PC-9 (cell line): Measurements from ENCODE around the gene PNMA6E. TPM values are rescaled to one million over a fixed set of nuclear protein-coding genes. Genes with fewer than 3 reads are reported as not detected.

Source experiments
- BruUV-seq: library from RNA; stranded (reverse); fragments of 400-500 nt; replicated peaks from 2 replicates; lab custom pipeline; 2021; lab: Mats Ljungman, UMichigan
- CTCF ChIA-PET: fragments of 300-600 bp; sonication (Branson Sonifier 250); formaldehyde crosslinking; loops from one replicate; lab custom pipeline; 2022; ENCODE audit warnings: antibody characterized with exemption; lab: Charles Lee
- POLR2A ChIA-PET: fragments of 300-600 bp; sonication (Branson Sonifier 250); formaldehyde crosslinking; loops from one replicate; lab custom pipeline; 2022; ENCODE audit warnings: antibody characterized with exemption; ENCODE audit not compliant: unreplicated experiment; lab: Charles Lee
- DNase-seq, 2 experiments: peaks; one replicate each; pipeline versions ENCODE4 v3.0.0 to v3.0.0-alpha.2; 2015 to 2022; ENCODE audit warnings: mixed read lengths in 1 of 2
- H2AFZ ChIP-seq: fragments of 200-600 bp; sonication (generic); 2 replicates; pipeline ENCODE4 v1.8.1; 2017; ENCODE audit warnings: antibody characterized with exemption
- H3F3A ChIP-seq: fragments of 200-600 bp; sonication (generic); 2 replicates; pipeline ENCODE4 v1.8.1; 2017; ENCODE audit warnings: antibody characterized with exemption, mild to moderate bottlenecking, low read depth; ENCODE audit not compliant: insufficient read depth
- H3K27ac ChIP-seq: fragments of 200-600 bp; sonication (generic); 2 replicates; pipeline ENCODE4 v1.6.1; 2016; ENCODE audit warnings: mixed run types
- H3K27me3 ChIP-seq: fragments of 200-600 bp; sonication (generic); 2 replicates; pipeline ENCODE4 v1.6.1; 2016; ENCODE audit warnings: low read depth, mixed run types; ENCODE audit not compliant: insufficient read depth
- H3K36me3 ChIP-seq: fragments of 200-600 bp; sonication (generic); 2 replicates; pipeline ENCODE4 v1.6.1; 2016; ENCODE audit warnings: low read depth, mixed run types
- H3K4me1 ChIP-seq: fragments of 200-600 bp; sonication (generic); replicated peaks from 2 replicates; pipeline ENCODE4 v1.6.1; 2016; ENCODE audit warnings: mixed run types; ENCODE audit not compliant: insufficient read depth
- H3K4me2 ChIP-seq: fragments of 200-600 bp; sonication (generic); 2 replicates; pipeline ENCODE4 v1.6.1; 2017; ENCODE audit warnings: mixed run types
- H3K4me3 ChIP-seq: fragments of 200-600 bp; sonication (generic); 2 replicates; pipeline ENCODE4 v1.6.1; 2016; ENCODE audit warnings: mixed run types
- H3K79me2 ChIP-seq: fragments of 200-600 bp; sonication (generic); 2 replicates; pipeline ENCODE4 v1.6.1; 2017; ENCODE audit warnings: low read depth, mixed run types
- H3K9me2 ChIP-seq: fragments of 200-600 bp; sonication (generic); 2 replicates; pipeline ENCODE4 v1.8.1; 2017; ENCODE audit warnings: mild to moderate bottlenecking; ENCODE audit not compliant: insufficient read depth
- H3K9me3 ChIP-seq: fragments of 200-600 bp; sonication (generic); 2 replicates; pipeline ENCODE4 v1.8.1; 2016; ENCODE audit warnings: low read depth; ENCODE audit not compliant: insufficient read depth
- H4K20me1 ChIP-seq: fragments of 200-600 bp; sonication (generic); 2 replicates; pipeline ENCODE4 v1.8.1; 2017; ENCODE audit not compliant: insufficient read depth
- EZH2 ChIP-seq: fragments of 200-600 bp; sonication (generic); IDR thresholded peaks from 2 replicates; pipeline ENCODE4 v1.8.0; 2017; ENCODE audit warnings: antibody characterized with exemption, low read depth
- intact Hi-C: fragments of 100-400 bp; cut with micrococcal nuclease; formaldehyde crosslinking; loops from one replicate; pipeline ENCODE4 v1.10.0; 2022; ENCODE audit not compliant: unreplicated experiment
- total RNA-seq: library from RNA; stranded (reverse); gene quantifications from 2 replicates; pipeline ENCODE4 v1.2.3, GENCODE V29; 2021
- TF ChIP-seq, protein P1 (sequence below): fragments of 200-600 bp; sonication (generic); conservative IDR thresholded peaks from 2 replicates; pipeline ENCODE4 v1.6.1; 2017; ENCODE audit warnings: mixed run types, antibody characterized with exemption, mild to moderate bottlenecking, moderate library complexity

The PNMA6E gene
- total RNA-seq, 1 experiment from 2014 or later = not detected

GRCh38 chrX:153411255-153411987 lies 10.3 kb upstream of the PNMA6E start, which contains the start of gene ZFP92:
TSS of gene ZFP92 (plus strand) at chrX:153411472. CDS start at chrX:153418323, 6,851 bp downstream.
- Histone ChIP-seq H3K36me3 (no peaks in the 10 kb centered on the region), H3K4me1 (no peaks in the 10 kb centered on the region), H3K9me3 (no peaks in the 10 kb centered on the region), H3K27me3 (peaks cover 78% of the 10 kb centered on the region), H3K27ac (no peak within 1 kb of the TSS), H3K4me3 (no peak within 1 kb of the TSS), H3K4me2 (no peak within 1 kb of the TSS), H3K79me2 (no peaks in the 10 kb centered on the region), H3F3A (no peaks in the 10 kb centered on the region), H4K20me1 (no peaks in the 10 kb centered on the region), H3K9me2 (no peaks in the 10 kb centered on the region), H2AFZ (no peak within 1 kb of the TSS)
- intact Hi-C loops = no loop called here
- CTCF ChIA-PET = no interaction called here
- TF ChIP-seq, protein P1, sequence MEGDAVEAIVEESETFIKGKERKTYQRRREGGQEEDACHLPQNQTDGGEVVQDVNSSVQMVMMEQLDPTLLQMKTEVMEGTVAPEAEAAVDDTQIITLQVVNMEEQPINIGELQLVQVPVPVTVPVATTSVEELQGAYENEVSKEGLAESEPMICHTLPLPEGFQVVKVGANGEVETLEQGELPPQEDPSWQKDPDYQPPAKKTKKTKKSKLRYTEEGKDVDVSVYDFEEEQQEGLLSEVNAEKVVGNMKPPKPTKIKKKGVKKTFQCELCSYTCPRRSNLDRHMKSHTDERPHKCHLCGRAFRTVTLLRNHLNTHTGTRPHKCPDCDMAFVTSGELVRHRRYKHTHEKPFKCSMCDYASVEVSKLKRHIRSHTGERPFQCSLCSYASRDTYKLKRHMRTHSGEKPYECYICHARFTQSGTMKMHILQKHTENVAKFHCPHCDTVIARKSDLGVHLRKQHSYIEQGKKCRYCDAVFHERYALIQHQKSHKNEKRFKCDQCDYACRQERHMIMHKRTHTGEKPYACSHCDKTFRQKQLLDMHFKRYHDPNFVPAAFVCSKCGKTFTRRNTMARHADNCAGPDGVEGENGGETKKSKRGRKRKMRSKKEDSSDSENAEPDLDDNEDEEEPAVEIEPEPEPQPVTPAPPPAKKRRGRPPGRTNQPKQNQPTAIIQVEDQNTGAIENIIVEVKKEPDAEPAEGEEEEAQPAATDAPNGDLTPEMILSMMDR = no peak
- TF ChIP-seq EZH2 = no peak
- no TSS peak for BruUV-seq
- POLR2A ChIA-PET = no interaction called here
- no peak for DNase-seq

GRCh38 chrX:153410888-153411254 lies 9.7 kb upstream of the PNMA6E start:
- Histone ChIP-seq H2AFZ (no peak overlapping the region), H3K79me2 (no peaks in the 10 kb centered on the region), H3K4me1 (no peaks in the 10 kb centered on the region), H3K27me3 (peaks cover 78% of the 10 kb centered on the region), H3K9me2 (no peaks in the 10 kb centered on the region), H4K20me1 (no peaks in the 10 kb centered on the region), H3K36me3 (no peaks in the 10 kb centered on the region), H3K4me3 (no peak overlapping the region), H3F3A (no peaks in the 10 kb centered on the region), H3K27ac (no peak overlapping the region), H3K4me2 (no peak overlapping the region), H3K9me3 (no peaks in the 10 kb centered on the region)
- ChIA-PET CTCF (no interaction called here), POLR2A (no interaction called here)
- no peak for DNase-seq
- intact Hi-C loops = no loop called here
- TF ChIP-seq EZH2 = no peak
- TF ChIP-seq, protein P1 = no peak
- BruUV-seq = no TSS peak

GRCh38 chrX:153410373-153410772 lies 9.2 kb upstream of the PNMA6E start:
- BruUV-seq = no TSS peak

More at GRCh38 chrX:153410373-153410772, 9.2 kb upstream of the PNMA6E start:
- Histone ChIP-seq H3K27me3 (peaks cover 78% of the 10 kb centered on the region), H3K9me2 (no peaks in the 10 kb centered on the region), H3K79me2 (no peaks in the 10 kb centered on the region), H3K4me2 (no peak overlapping the region), H4K20me1 (no peaks in the 10 kb centered on the region), H3K4me1 (no peaks in the 10 kb centered on the region), H2AFZ (no peak overlapping the region), H3K9me3 (no peaks in the 10 kb centered on the region), H3F3A (no peaks in the 10 kb centered on the region), H3K36me3 (no peaks in the 10 kb centered on the region), H3K4me3 (no peak overlapping the region), H3K27ac (no peak overlapping the region)
- DNase-seq = no peak
- TF ChIP-seq EZH2 = no peak
- TF ChIP-seq, protein P1 = no peak
- intact Hi-C loops = no loop called here
- CTCF ChIA-PET = no interaction called here
- POLR2A ChIA-PET = no interaction called here
